ENCODE measurements around the gene CLK3.

GRCh38 chr15:74662064-74662860 lies 46.6 kb downstream of the CLK3 start:
- TF ChIP-seq, protein P1, sequence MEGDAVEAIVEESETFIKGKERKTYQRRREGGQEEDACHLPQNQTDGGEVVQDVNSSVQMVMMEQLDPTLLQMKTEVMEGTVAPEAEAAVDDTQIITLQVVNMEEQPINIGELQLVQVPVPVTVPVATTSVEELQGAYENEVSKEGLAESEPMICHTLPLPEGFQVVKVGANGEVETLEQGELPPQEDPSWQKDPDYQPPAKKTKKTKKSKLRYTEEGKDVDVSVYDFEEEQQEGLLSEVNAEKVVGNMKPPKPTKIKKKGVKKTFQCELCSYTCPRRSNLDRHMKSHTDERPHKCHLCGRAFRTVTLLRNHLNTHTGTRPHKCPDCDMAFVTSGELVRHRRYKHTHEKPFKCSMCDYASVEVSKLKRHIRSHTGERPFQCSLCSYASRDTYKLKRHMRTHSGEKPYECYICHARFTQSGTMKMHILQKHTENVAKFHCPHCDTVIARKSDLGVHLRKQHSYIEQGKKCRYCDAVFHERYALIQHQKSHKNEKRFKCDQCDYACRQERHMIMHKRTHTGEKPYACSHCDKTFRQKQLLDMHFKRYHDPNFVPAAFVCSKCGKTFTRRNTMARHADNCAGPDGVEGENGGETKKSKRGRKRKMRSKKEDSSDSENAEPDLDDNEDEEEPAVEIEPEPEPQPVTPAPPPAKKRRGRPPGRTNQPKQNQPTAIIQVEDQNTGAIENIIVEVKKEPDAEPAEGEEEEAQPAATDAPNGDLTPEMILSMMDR (IDR thresholded peaks at IDR 0.05): no peak
- TF ChIP-seq POLR2A (IDR thresholded peaks at IDR 0.05): no peak
- no peak for TF ChIP-seq POLR2AphosphoS5 (IDR thresholded peaks at IDR 0.05; ENCODE audit: insufficient read depth in 1 of 2, low read depth in 1 of 2)

Measured in vagina (tissue), 2 donors.